Measurements from ENCODE around the gene TACR2. TPM values are rescaled to one million over a fixed set of nuclear protein-coding genes. Genes with fewer than 3 reads are reported as not detected.

Gene TACR2
- total and polyA plus RNA-seq, 2 of the 13 experiments (the other 11 are each of a cell fraction or from before 2014, with no cell fraction given): 0.04 TPM; not detected in 1

DNA sequence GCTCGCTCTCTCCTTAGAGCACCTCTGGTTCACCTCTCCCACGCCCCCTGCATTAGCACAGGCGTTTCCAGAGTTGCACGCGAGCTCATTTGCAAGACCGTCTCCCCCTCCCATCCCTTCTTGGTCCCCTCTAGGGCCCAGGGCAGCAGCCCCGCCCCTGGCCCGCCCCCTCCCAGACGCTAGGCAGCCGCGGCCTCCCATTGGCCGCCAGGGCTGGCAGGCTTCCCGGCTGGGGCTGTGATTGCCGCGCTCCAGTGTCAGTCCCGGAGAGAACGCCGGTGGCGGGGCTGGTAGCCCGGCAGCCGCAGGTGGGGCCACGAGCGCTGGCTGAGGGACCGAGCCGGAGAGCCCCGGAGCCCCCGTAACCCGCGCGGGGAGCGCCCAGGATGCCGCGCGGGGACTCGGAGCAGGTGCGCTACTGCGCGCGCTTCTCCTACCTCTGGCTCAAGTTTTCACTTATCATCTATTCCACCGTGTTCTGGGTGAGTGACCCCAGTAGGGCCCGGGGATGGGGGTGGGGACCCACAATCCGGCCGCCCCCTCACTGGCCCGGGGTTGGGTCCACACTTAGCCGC, 34.6 kb upstream of the TACR2 start, which contains the start of gene TSPAN15 (continued):
- TF ChIP-seq ZNF512B (CRISPR knock-in tag; IDR thresholded peaks at IDR 0.05; ENCODE audit: borderline replicate concordance) (no peak), ZNF800 (CRISPR knock-in tag; IDR thresholded peaks at IDR 0.05) (0 out of 2 replicates have a peak, but pooled peaks have one; percentile 44), STAT6 (CRISPR knock-in tag; IDR thresholded peaks at IDR 0.05; ENCODE audit: borderline replicate concordance) (no peak), PITX1 (CRISPR knock-in tag; IDR thresholded peaks at IDR 0.05) (0 out of 2 replicates have a peak, but pooled peaks have one; percentile 4), TOE1 (CRISPR knock-in tag; IDR thresholded peaks at IDR 0.05) (no peak), ZNF501 (CRISPR knock-in tag; IDR thresholded peaks at IDR 0.05) (0 out of 2 replicates have a peak, but pooled peaks have one; percentile 37), ZNF431 (CRISPR knock-in tag; IDR thresholded peaks at IDR 0.05; ENCODE audit: borderline replicate concordance, low read depth) (0 out of 2 replicates have a peak, but pooled peaks have one; percentile 28), NFYB (CRISPR knock-in tag; IDR thresholded peaks at IDR 0.05) (peak; percentile 90), NR2C2 (CRISPR knock-in tag; IDR thresholded peaks at IDR 0.05; ENCODE audit: borderline replicate concordance) (0 out of 2 replicates have a peak, but pooled peaks have one; percentile 21), SP1 (IDR thresholded peaks at IDR 0.05) (no peak), SP1 (CRISPR knock-in tag; IDR thresholded peaks at IDR 0.05) (peak; percentile 72), PHF21A (CRISPR knock-in tag; IDR thresholded peaks at IDR 0.05) (peak; percentile 43; the same call in 1 of the 2 replicates), HNF1A (IDR thresholded peaks at IDR 0.05; ENCODE audit: low read depth) (no peak), HNF1A (CRISPR knock-in tag; IDR thresholded peaks at IDR 0.05; ENCODE audit: borderline replicate concordance) (no peak), ZEB1 (IDR thresholded peaks at IDR 0.05; ENCODE audit: insufficient replicate concordance, low read depth) (peak; percentile 27)
- TF ChIP-seq, protein P1, sequence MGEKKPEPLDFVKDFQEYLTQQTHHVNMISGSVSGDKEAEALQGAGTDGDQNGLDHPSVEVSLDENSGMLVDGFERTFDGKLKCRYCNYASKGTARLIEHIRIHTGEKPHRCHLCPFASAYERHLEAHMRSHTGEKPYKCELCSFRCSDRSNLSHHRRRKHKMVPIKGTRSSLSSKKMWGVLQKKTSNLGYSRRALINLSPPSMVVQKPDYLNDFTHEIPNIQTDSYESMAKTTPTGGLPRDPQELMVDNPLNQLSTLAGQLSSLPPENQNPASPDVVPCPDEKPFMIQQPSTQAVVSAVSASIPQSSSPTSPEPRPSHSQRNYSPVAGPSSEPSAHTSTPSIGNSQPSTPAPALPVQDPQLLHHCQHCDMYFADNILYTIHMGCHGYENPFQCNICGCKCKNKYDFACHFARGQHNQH (CRISPR knock-in tag; IDR thresholded peaks at IDR 0.05): 0 out of 2 replicates have a peak, but pooled peaks have one; percentile 20

Measured in HepG2 (cell line).